ENCODE measurements around the gene CTNNA2. TPM values are rescaled to one million over a fixed set of nuclear protein-coding genes. Genes with fewer than 3 reads are reported as not detected.

CTNNA2 gene
- total RNA-seq, 2 donors from 2014 or later: 0.17 to 0.88 TPM

DNA sequence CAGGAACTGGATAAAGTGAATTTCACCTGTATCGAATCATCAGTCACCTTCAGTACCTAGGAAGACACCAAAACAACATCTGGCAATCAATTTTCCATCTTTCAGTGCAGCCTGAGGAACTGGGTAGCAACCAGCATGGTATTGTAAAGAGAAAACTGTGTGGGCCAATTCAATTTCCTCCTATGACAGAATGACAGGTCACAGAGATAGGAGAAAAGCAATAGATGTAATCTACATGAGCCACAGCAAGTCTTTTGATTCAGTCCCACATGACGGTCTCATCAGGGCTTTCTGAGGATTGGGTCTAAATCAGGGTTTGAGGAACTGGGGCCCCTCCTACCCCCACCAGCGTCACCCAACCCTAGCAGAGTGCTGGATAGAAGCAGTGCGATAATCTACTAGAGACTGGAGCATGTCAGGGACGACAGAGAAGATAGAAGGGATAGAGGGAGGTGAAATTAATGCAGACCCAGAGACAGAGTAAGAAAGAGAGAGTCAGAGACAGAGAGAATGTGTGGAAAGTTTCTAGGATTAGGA is 523.0 kb downstream of the CTNNA2 start:
- H3K27me3 ChIP-seq: no peaks in the 10 kb centered on the region
- H3K27ac ChIP-seq: no peak overlapping the region
- no peak for DNase-seq
- no peak for TF ChIP-seq CTCF (IDR thresholded peaks at IDR 0.05)
- H3K4me3 ChIP-seq: no peak overlapping the region
- H3K4me1 ChIP-seq: no peaks in the 10 kb centered on the region
- H3K9me3 ChIP-seq: no peaks in the 10 kb centered on the region
- intact Hi-C loops (cut with DNase I): no loop called here
- no peaks in the 10 kb centered on the region for H3K36me3 ChIP-seq
- H3K9ac ChIP-seq (ENCODE audit: low read depth in 2 of 2, low read length in 2 of 2): no peak overlapping the region

DNA sequence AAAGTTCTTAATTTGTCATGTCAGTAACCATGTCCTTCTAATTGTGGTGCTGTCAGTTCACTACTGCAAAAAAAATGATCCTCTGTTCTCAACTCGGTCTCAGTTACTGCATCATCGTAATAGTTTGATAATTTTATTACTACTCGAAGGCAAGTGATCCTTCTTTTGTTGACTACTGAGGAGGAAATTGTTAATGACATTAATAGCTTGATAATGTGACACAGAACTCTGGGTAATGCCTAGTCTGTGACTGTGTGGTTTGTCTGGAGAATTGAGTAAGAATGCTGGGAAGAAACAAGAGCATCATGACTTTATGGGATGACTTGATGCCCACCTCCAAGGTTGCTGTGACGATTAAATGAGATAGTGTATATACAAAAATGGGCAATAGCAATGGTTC is 524.5 kb downstream of the CTNNA2 start:
- no peaks in the 10 kb centered on the region for H3K27me3 ChIP-seq
- intact Hi-C loops (cut with DNase I): no loop called here
- H3K9me3 ChIP-seq: no peaks in the 10 kb centered on the region
- no peak for TF ChIP-seq CTCF (IDR thresholded peaks at IDR 0.05)
- no peak for DNase-seq
- H3K4me1 ChIP-seq: no peaks in the 10 kb centered on the region
- H3K4me3 ChIP-seq: no peak overlapping the region
- H3K9ac ChIP-seq (ENCODE audit: low read depth in 2 of 2, low read length in 2 of 2): no peak overlapping the region
- H3K36me3 ChIP-seq: no peaks in the 10 kb centered on the region
- no peak overlapping the region for H3K27ac ChIP-seq

DNA sequence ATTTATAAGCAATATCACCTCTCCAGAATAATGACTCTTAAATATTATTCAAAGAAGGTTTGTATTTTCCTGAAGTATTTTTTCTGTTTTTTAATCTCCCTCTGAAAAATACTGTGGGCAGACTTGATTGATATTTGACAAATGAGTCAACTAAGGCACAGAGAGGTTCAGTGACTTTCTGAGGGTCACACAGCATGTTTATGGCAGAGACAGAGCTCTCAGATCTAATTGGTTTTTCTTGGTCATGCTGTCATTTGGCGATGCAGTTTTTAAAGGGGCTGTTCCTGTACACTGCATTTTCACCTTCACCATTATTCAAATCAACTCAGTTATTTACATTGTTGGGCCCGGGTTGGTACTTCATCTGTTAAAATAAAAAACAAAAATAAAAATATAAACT is 527.4 kb downstream of the CTNNA2 start:
- no peaks in the 10 kb centered on the region for H3K36me3 ChIP-seq
- no peak for DNase-seq
- no peaks in the 10 kb centered on the region for H3K9me3 ChIP-seq
- no peak for TF ChIP-seq CTCF (IDR thresholded peaks at IDR 0.05)
- no peak overlapping the region for H3K4me3 ChIP-seq
- no peak overlapping the region for H3K27ac ChIP-seq
- H3K9ac ChIP-seq (ENCODE audit: low read depth in 2 of 2, low read length in 2 of 2): no peak overlapping the region
- H3K4me1 ChIP-seq: no peaks in the 10 kb centered on the region
- intact Hi-C loops (cut with DNase I): no loop called here
- no peaks in the 10 kb centered on the region for H3K27me3 ChIP-seq

DNA sequence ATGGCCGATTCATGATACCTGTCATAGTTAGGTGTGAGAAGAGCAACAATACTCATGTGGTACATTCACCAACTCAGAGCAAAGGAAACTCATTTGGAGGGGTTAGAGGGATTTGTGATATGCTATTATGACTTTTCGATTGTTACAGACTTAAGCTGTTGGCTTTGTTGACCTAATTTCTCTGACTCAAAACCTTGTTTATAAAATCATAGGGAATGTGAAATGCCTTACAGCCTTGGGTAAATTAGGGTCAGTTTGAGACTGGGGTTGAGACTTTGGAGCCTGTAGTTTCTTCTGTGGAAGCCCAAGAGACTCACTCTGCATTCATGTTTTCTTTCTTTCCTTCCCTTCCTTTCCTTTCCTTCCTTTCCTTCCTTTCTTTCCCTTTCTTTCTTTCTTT is 529.8 kb downstream of the CTNNA2 start:
- H3K9me3 ChIP-seq: no peaks in the 10 kb centered on the region
- DNase-seq: no peak
- H3K4me1 ChIP-seq: no peaks in the 10 kb centered on the region
- intact Hi-C loops (cut with DNase I): no loop called here
- H3K27ac ChIP-seq: no peak overlapping the region
- no peak for TF ChIP-seq CTCF (IDR thresholded peaks at IDR 0.05)
- no peak overlapping the region for H3K9ac ChIP-seq (ENCODE audit: low read depth in 2 of 2, low read length in 2 of 2)
- no peaks in the 10 kb centered on the region for H3K27me3 ChIP-seq
- no peaks in the 10 kb centered on the region for H3K36me3 ChIP-seq
- H3K4me3 ChIP-seq: no peak overlapping the region

DNA sequence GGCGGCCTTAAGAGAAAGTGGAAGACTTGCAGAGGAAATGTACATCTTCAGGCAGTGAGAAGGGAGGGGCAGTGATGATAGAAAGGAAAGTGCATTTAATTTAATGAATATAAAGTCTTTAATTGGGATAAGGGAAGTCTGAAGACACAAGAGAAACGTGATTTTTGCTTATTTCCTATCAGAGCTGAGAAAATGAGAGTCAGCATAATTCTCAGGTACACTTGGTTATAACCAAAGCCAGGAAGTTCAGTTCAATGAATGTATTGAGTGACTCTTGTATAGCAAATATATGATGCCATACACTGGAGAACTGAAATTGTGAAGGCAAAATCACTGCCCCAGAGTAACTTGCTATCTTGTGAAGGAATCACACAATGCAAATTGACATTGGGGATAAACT is 535.4 kb downstream of the CTNNA2 start:
- Histone ChIP-seq H3K27me3 (no peaks in the 10 kb centered on the region), H3K27ac (no peak overlapping the region), H3K9me3 (no peaks in the 10 kb centered on the region), H3K4me1 (no peaks in the 10 kb centered on the region), H3K36me3 (no peaks in the 10 kb centered on the region), H3K4me3 (no peak overlapping the region), H3K9ac (ENCODE audit: low read depth in 2 of 2, low read length in 2 of 2) (no peak overlapping the region)
- intact Hi-C loops (cut with DNase I): no loop called here
- no peak for DNase-seq
- no peak for TF ChIP-seq CTCF (IDR thresholded peaks at IDR 0.05)

- no peak overlapping the region for H3K4me3 ChIP-seq
- TF ChIP-seq CTCF (IDR thresholded peaks at IDR 0.05): no peak
- no peak for DNase-seq
- H3K9ac ChIP-seq (ENCODE audit: low read depth in 2 of 2, low read length in 2 of 2): no peak overlapping the region
- no peaks in the 10 kb centered on the region for H3K27me3 ChIP-seq
- intact Hi-C loops (cut with DNase I): no loop called here
- H3K36me3 ChIP-seq: no peaks in the 10 kb centered on the region
- no peaks in the 10 kb centered on the region for H3K4me1 ChIP-seq
- no peaks in the 10 kb centered on the region for H3K9me3 ChIP-seq
- no peak overlapping the region for H3K27ac ChIP-seq
These were observed 537.4 kb downstream of the CTNNA2 start for GRCh38 chr2:80050246-80050645.

Data from colonic mucosa (tissue), 4 donors.